ENCODE measurements around the gene GNG7.
"Not testable (repeated sequence)": the region's sequence is repeated elsewhere in the genome, so short reads cannot be mapped to it uniquely, and the experiment has no call there.

Gene GNG7

GRCh38 chr19:2711172-2711874, 8.8 kb upstream of the GNG7 start:
- no peak for DNase-seq

- DNase-seq: no peak
Observed at GRCh38 chr19:2706251-2706650, 3.8 kb upstream of the GNG7 start.

GRCh38 chr19:2703691-2704216, 1.3 kb upstream of the GNG7 start:
- no peak for DNase-seq

- no peak for DNase-seq
Observed at GRCh38 chr19:2703077-2703437, 563 bp upstream of the GNG7 start.

- no peak for DNase-seq
Observed at GRCh38 chr19:2701361-2702169, 929 bp downstream of the GNG7 start.

- DNase-seq: no peak
Observed at GRCh38 chr19:2700660-2701360, 1.7 kb downstream of the GNG7 start.

- DNase-seq: no peak
Observed at GRCh38 chr19:2699413-2700140, 2.9 kb downstream of the GNG7 start.

- DNase-seq: no peak
Observed at GRCh38 chr19:2694196-2694595, 8.3 kb downstream of the GNG7 start.

- no peak for DNase-seq
Observed at GRCh38 chr19:2693492-2694160, 8.9 kb downstream of the GNG7 start.

GRCh38 chr19:2691951-2692350, 10.5 kb downstream of the GNG7 start:
- DNase-seq: no peak

GRCh38 chr19:2690856-2691255, 11.6 kb downstream of the GNG7 start:
- no peak for DNase-seq

- no peak for DNase-seq
Observed at GRCh38 chr19:2686360-2686759, 16.1 kb downstream of the GNG7 start.

GRCh38 chr19:2685204-2685704, 17.2 kb downstream of the GNG7 start:
- DNase-seq: no peak

GRCh38 chr19:2683430-2684003, 19.0 kb downstream of the GNG7 start:
- DNase-seq: no peak

GRCh38 chr19:2680808-2681207, 21.7 kb downstream of the GNG7 start:
- no peak for DNase-seq

- no peak for DNase-seq
Observed at GRCh38 chr19:2679439-2679838, 23.1 kb downstream of the GNG7 start.

- not testable (repeated sequence) for DNase-seq
Observed at GRCh38 chr19:2678948-2679347, 23.5 kb downstream of the GNG7 start.

GRCh38 chr19:2678044-2678671, 24.3 kb downstream of the GNG7 start:
- DNase-seq: no peak

- DNase-seq: no peak
Observed at GRCh38 chr19:2676823-2677222, 25.7 kb downstream of the GNG7 start.

- no peak for DNase-seq
Observed at GRCh38 chr19:2675892-2676291, 26.6 kb downstream of the GNG7 start.

GRCh38 chr19:2670217-2670616, 32.3 kb downstream of the GNG7 start:
- no peak for DNase-seq

All from activated CD4-positive, alpha-beta T cell treated with anti-CD3 and anti-CD28 coated beads for 1 hour (primary cell).